Measurements from ENCODE around the gene GASK1A. TPM values are rescaled to one million over a fixed set of nuclear protein-coding genes. Genes with fewer than 3 reads are reported as not detected.

The GASK1A gene
- total and polyA plus RNA-seq, 2 of the 8 experiments (the other 6 are each of a cell fraction or from before 2014, with no cell fraction given): 4.7 to 7.9 TPM

DNA sequence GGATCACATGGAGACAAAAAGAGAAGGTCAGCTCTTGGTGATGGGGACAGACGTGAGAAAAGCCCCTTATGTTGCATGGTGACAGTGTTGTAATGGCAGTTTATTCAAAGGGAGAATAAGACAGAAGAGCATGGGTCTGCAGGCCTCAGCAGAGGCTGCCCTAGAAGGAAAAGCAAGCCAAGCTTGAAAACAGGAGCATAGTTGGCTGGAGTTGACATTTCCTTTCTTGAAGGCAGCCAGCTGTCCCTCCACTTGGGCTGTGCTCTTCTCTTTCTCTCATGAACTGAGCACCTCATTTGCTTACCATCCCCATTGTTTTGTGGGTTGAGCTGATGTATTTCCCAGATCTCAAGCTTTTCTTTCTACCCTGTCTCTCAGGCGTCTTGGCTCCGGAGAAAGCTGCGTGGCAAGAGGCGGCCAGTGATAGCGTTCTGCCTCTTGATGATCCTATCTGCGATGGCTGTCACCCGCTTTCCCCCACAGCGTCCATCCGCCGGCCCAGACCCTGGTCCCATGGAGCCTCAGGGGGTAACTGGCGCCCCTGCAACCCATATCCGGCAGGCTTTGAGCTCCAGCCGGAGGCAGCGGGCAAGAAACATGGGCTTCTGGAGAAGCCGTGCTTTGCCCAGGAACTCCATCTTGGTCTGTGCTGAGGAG lies 52.9 kb downstream of the GASK1A start:
- Histone ChIP-seq H3K36me3 (ENCODE audit: control insufficient read depth in 2 of 4, insufficient read depth in 4 of 4, low read length in 3 of 4) (no peaks in the 10 kb centered on the region), H3K56ac (replicated peaks; ENCODE audit: insufficient read length, low read depth, low read length) (no peak overlapping the region), H3K9ac (replicated peaks in 1 of 4; ENCODE audit: extremely low read depth in 1 of 4, low read depth in 3 of 4, low read length in 3 of 4) (no peak overlapping the region), H3K4ac (replicated peaks; ENCODE audit: insufficient read length, low read depth, low read length) (no peak overlapping the region), H2BK15ac (ENCODE audit: low read length) (no peak overlapping the region), H3K27ac (ENCODE audit: low read depth, low read length) (no peak overlapping the region), H3K79me2 (ENCODE audit: control insufficient read depth in 1 of 2, insufficient read depth in 2 of 2, low read length in 2 of 2) (no peaks in the 10 kb centered on the region), H4K20me1 (replicated peaks in 1 of 2; ENCODE audit: control insufficient read depth in 1 of 2, insufficient read depth in 2 of 2, low read length in 2 of 2) (peaks cover 0 to 1% of the 10 kb centered on the region in 2 experiments), H3K14ac (ENCODE audit: insufficient read length) (no peak overlapping the region), H2AFZ (ENCODE audit: low read length) (no peak overlapping the region), H3K4me2 (ENCODE audit: insufficient read depth in 1 of 2, low read depth in 2 of 2, low read length in 2 of 2) (no peak overlapping the region), H3K23ac (ENCODE audit: insufficient read length) (no peak overlapping the region), H3K23me2 (ENCODE audit: low read depth, low read length) (no peaks in the 10 kb centered on the region), H2BK20ac (ENCODE audit: low read length) (no peak overlapping the region), H3K4me1 (replicated peaks in 1 of 4; ENCODE audit: control insufficient read depth in 3 of 4, insufficient read depth in 4 of 4, low read length in 3 of 4) (no peaks in the 10 kb centered on the region), H4K91ac (replicated peaks; ENCODE audit: insufficient read length, low read length) (no peak overlapping the region), H3K4me3 (ENCODE audit: extremely low read depth in 1 of 4, insufficient read depth in 2 of 4, low read depth in 3 of 4, low read length in 4 of 4) (no peak overlapping the region), H3K18ac (ENCODE audit: extremely low read depth, low read length) (no peak overlapping the region), H2AK5ac (ENCODE audit: low read depth, low read length) (no peak overlapping the region), H2BK120ac (replicated peaks; ENCODE audit: low read depth, low read length) (no peak overlapping the region), H3K9me3 (ENCODE audit: insufficient read depth in 2 of 2, low read depth in 1 of 2, low read length in 1 of 2) (no peaks in the 10 kb centered on the region), H3K79me1 (ENCODE audit: low read depth, low read length) (no peaks in the 10 kb centered on the region), H4K8ac (ENCODE audit: extremely low read depth, insufficient read depth, low read length) (no peak overlapping the region), H2BK5ac (ENCODE audit: low read depth, low read length) (no peak overlapping the region), H2BK12ac (ENCODE audit: low read depth, low read length) (no peak overlapping the region), H3K27me3 (replicated peaks in 1 of 4; ENCODE audit: control insufficient read depth in 3 of 4, extremely low read depth in 1 of 4, insufficient read depth in 3 of 4, low read length in 3 of 4) (no peaks in the 10 kb centered on the region), H4K5ac (ENCODE audit: insufficient read length, low read depth, low read length) (no peak overlapping the region)
- ChIA-PET POLR2A (ENCODE audit: partially characterized antibody) (interaction anchor here (1.1 to 1.3 kb wide), 2 partner anchors 12 to 80 kb away, joined by 3 read pairs; no protein-coding TSS in a partner anchor), CTCF (ENCODE audit: partially characterized antibody) (interaction anchor here (0.6 to 1.2 kb wide), 3 partner anchors 40 to 212 kb away, joined by 3 to 4 read pairs (median 3); no protein-coding TSS in a partner anchor)
- DNase-seq (ENCODE audit: low read depth in 1 of 2, low spot score in 2 of 2): no peak
- FAIRE-seq: no peak
- no peak for TF ChIP-seq GABPA (IDR thresholded peaks at IDR 0.05; ENCODE audit: borderline replicate concordance, insufficient read depth, low read length)
- no peak for TF ChIP-seq POLR2AphosphoS5 (IDR thresholded peaks at IDR 0.05; ENCODE audit: low read depth, low read length)
- TF ChIP-seq SRF (IDR thresholded peaks at IDR 0.05; ENCODE audit: low read depth, low read length): no peak
- no peak for TF ChIP-seq CBX5 (IDR thresholded peaks at IDR 0.05; ENCODE audit: low read depth, low read length)
- no peak for TF ChIP-seq POLR2A (IDR thresholded peaks at IDR 0.05; ENCODE audit: control extremely low read depth in 1 of 2, low read depth in 2 of 2, low read length in 2 of 2)
- TF ChIP-seq YY1 (IDR thresholded peaks at IDR 0.05; ENCODE audit: low read depth, low read length): no peak
- TF ChIP-seq KDM5A (IDR thresholded peaks at IDR 0.05; ENCODE audit: low read length): no peak
- no peak for TF ChIP-seq EP300 (IDR thresholded peaks at IDR 0.05; ENCODE audit: borderline replicate concordance in 1 of 2, low read depth in 2 of 2, low read length in 2 of 2)
- no peak for TF ChIP-seq SP2 (IDR thresholded peaks at IDR 0.05; ENCODE audit: low read length)
- no peak for TF ChIP-seq PHF8 (conservative IDR thresholded peaks at IDR 0.05; ENCODE audit: low read depth, low read length)
- 90% methylated on average over 16 of the region's 16 CpGs; no CpG with 5 or more reads in 1 of the 2 experiments for WGBS, 2 experiments (ENCODE audit: extremely low coverage in 1 of 2, insufficient coverage in 1 of 2, insufficient read length in 1 of 2, insufficient replicate concordance in 2 of 2, low coverage in 1 of 2, low lambda C conversion rate in 2 of 2, missing lambda C conversion rate in 1 of 2)
